GF-D8 (cell line): ENCODE measurements around the gene SMIM36.
"Not testable (repeated sequence)": the region's sequence is repeated elsewhere in the genome, so short reads cannot be mapped to it uniquely, and the experiment has no call there.

Experiments used
- DNase-seq: peaks from one replicate; lab custom pipeline; 2025; lab: John Stamatoyannopoulos, UW

Gene SMIM36

DNA sequence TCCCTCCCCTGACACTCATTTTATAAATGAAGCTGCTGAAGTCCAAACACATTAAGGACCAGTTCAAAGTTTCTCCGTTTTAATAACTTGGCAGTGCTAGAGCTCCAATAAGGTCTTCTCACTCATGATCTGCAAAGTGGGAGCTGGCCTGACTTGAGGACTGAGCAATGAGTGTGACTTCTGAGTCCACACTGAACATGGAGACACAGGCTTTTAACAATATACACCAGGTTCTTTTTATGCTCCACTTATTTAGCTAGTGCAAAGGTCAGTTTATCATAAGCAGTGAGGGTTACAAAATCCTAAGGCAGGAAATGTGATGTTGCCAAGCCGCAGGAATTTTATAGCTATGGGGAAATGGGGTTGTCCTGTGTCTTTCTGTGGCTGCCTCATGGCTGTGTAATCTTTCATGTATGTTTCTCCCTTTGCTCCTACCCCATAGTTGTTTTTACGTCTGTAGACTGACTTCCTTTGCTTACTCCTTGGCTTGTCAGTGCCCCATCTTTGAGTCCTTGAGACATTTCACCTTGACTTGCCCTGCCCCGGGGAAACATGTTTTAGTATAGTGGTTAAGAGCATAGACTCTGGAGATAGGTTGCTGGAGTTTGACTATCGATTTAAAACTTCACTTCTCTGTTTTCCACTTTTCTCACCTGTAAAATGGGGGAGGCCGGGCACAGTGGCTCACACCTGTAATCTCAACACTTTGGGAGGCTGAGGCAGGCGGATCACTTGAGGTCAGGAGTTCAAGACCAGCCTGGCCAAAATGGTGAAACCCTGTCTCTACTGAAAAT lies 77.4 kb downstream of the SMIM36 start:
- peak; percentile 74 for DNase-seq

DNA sequence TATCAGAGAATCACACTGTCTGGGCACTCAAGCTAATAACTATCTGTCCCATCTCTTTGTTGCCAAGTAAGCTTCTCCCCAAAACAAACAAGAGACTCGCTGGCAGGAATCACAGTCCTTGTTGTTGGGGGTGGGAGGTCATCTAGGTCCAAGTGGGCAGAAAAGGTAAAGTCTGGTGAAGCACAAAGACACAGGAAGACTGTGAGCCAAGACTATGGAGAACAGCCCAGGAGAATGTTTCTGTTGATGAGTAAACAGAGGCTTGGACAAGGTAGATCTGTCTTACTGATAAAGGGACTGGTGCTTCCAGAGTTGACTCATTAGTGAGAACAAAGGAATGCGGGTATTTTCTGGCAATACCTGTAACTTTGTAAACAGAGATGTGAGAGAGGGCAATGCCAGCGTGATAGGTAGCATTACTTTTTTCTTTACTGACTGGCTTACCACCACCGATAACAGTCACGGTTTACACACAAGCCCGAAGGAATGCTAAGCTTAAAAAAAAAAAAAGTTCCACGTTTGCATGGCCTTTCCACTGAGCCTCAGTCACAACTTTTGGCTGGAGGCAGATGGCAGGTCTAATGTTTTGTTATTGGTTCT lies 78.1 kb downstream of the SMIM36 start:
- DNase-seq = no peak

DNA sequence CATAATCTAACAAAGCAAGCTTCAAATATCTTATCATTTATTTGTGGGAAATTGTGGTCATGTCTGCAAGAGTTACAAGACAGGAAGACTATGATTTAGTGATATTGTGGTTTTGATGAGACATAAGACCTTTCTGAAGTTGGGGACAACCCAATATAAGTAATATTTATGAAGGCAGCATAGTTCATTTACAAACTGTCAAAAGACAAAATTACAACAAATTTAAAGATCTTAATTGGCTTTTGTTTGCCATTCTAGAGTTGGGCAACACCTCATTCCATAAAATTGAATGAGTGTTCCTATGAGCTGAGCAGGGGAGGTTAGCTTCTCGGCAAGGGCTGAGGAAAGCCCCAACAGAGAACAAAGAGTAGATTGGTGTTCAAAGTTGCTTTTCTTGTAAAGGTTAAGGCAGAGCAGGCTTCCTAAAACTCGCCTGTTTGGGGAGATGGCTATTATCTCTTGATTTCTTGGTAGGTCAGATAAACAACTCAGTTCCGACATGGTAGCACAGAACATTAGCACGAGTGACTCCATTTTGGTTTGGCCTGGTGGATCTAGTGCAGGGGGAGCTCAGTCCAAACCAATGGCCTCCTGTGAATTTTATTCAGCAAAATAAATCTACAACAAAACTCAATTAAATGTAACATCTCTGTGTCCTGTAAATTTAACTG lies 78.8 kb downstream of the SMIM36 start:
- DNase-seq = peak; percentile 1

DNA sequence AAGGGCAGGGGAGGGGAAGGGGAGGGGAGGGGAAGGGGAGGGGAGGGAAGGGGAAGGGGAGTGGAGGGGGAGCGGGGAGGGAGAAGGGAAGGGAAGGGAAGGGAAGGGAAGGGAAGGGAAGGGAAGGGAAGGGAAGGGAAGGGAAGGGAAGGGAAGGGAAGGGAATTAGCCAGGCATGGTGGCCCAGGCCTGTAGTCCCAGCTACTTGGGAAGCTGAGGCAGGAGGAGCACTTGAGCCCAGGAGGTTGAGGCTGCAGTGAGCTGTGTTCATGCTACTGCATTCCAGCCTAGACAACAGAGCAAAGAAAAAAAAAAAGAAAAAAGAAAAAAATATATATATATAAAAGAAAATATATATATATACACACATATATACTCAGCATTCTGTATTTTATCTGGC lies 79.3 kb downstream of the SMIM36 start:
- DNase-seq = not testable (repeated sequence)

DNA sequence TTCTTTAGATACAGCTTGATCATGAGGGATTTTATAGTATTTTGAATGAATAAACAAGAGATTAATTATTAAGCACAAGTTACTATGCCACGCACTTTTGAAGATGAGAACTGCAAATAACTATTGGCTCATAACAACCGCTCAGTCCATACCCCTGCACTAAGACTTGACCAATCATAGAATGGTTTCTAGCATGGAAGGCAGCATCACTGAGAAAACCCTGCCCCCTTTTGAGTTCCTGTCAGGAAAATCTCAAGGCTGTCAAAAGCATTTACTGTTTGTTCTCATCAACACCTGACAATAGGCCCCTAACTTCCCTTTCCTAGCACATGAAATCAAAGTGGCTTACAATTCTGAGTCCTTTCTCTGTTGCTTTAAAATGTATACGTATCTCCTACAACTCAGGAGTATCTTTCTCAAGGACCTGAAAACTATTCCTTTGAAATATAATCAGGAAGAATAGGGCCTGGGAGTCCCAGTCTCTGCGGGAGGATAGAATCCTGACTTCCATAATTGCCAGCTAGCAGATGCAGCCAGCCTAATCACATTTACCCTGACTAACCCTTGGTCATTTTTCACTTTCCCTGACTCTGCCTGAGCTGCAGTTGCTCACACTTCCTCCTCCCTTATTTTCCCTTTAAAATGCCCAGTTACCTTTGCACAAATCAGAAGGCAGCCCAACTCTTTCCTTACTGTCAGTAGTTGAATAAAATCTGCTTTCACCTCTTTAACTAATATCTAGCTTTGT lies 80.5 kb downstream of the SMIM36 start:
- no peak for DNase-seq

DNA sequence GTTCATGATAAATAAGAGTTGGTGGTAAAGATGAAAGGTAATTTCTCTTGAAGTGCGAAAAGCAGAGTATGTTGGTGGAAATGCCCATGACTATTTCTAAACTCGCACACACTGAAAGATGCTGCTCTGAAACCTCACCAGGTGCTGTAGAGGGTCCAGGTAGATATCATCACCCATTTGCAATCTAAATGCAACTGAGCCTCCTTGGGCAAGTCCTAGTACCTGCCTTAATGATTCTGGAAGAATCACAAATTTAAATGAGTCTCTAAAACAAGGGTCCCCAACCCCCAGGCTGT lies 83.7 kb downstream of the SMIM36 start:
- DNase-seq = no peak

DNA sequence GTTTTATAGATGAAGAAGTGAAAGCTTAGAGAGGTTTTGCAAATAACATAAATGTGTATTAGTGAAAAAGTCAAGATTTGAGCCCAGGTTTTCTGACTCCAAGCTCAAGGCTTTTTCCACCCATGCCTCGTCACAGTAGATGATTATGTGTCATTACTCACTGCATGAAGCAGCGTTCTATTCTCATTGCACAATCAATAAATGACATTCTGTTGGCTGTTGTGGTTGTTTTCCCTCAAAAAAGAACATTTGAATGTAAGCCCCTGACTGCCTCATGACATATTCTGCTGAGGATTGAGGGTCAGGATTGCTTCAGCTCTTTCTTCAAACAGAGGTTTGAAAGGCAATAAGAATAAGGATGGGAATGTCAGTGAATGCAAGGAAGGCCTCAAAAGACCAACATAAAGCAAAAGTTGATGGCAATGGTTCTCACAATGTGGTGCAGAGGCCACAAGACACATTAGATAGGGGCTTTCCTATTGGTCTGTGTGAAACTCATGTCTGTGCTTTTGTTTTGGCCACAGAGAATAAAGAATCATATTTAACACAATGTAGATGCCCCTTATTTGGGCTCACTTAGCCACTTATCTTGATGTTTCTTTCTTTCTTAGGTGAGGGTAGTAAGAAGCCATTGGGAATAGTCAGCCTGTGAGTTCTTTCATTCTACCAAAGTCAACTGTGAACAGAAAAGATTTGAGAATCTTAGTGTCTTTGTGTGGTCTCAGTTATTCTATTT lies 84.2 kb downstream of the SMIM36 start:
- DNase-seq = no peak

DNA sequence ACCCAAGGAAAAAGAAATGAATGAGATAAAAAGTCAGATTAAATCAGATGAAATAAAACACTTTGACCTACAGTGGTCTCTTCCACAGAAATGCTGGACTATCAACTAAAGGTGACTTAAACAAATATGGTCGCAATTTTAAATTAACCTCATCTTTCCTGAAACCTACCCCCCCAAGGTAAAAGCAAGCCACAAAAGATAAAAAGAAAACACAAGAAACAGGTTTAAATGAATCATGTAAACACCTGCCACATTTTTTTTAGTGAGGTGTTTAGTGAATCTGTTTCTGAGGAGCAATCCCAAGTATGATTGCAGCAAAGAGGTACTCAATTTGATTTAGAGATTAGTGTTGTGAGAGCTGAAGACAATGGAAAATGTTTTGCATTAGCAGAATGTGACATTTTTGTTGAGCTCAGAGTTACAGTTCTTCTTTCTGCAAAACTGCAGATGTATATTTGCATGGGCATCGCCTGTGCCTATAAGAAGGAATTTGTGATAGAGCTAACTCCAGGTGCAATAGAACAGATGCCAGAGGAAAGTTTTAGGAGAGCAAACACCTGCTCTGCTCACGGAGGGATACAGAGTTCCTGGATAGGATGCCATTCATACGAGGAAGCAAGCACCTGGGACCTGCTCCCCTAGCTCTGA lies 86.2 kb downstream of the SMIM36 start:
- no peak for DNase-seq

DNA sequence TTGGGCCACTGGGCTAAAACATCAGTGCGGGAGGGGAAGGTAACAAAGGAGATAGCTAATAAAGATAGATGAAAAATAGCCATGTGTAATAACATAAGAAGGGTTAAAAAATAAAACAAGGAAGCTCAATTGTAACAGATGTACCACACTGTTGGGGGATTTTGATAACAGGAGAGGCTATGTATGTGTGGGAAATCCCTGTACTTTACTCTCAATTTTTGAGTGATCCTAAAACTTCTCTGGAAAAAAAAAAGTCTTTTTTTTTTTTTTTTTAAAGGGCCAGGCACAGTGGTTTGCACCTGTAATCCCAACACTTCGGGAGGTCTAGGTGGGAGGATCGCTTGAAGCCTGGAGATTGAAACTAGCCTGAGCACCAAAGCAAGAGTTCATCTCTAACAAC lies 87.7 kb downstream of the SMIM36 start:
- DNase-seq = no peak

DNA sequence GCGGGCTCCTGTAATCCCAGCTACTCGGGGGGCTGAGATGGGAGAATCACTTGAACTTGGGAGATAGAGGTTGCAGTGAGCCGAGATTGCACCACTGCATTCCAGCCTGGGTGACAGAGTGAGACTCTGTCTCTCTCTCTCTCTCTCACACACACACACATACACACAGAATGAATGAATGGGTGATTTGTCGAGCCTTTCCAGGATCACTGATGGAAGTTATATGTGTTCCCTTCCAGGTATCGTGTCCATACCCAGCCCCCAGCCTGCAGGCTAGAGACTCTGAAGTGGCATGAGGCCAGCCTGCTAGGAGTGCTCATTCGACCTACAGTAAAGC lies 88.5 kb downstream of the SMIM36 start:
- not testable (repeated sequence) for DNase-seq

DNA sequence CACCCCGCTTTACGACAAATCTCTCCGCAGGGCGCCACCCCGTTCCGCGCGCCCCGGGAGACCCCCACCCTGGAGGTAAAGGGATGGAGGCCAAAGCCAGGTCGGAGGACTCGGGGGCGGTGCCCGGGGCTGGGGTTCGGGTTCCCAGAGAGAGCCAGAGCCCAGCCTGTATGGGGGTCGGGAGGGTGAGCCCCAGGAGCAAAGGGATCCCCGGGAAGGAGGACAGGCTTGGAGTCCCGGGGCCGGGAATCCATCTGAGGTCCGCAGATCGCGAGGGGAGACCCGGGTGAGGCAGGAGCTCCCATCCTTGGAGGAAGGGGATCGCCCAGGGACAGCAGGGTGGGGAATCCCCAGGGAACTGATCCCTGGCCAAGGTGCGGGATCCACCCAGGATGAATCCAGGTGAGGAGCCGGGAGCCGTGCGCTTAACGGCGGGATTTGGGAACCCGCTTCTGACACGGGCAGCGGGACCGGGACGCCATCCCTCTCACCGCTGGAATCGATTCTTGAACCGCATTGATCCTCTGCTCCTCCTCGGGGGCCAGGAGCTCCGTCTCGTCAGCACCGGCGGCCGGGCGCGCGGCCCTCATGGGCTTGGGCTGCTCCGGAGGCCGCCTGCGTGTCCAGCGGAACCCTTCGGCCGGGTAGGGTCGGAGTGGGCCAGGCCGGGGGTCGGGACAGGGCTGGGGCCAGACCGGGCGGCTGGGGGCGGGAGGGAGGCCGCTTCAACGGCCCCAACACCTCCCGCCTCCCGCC lies 89.9 kb downstream of the SMIM36 start, which contains the start of gene MMD:
MMD (minus strand) TSS at position 657 of the 756 bp plus-strand sequence; CDS start at position 517, 140 bp downstream.
- DNase-seq = no peak

DNA sequence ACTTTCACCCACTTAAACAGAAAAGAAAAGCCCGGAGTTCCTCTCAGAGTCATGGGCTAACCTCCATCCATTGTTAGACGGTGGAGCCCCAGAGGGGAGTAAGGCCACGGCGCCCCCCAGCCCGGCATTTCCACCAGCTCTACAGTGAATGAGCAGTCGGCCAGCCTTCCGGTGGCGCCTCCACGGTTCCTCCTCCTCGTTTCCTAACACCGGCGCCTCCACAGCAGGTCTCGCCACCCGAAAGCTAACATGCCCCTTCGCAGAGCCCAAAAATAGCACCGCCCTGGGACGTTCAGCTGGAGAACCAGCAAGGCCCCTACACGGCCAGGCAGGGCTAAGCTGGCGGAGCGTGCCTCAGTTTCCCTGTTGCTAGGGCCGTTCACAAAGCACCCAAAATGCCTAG lies 90.5 kb downstream of the SMIM36 start:
- DNase-seq = no peak

DNA sequence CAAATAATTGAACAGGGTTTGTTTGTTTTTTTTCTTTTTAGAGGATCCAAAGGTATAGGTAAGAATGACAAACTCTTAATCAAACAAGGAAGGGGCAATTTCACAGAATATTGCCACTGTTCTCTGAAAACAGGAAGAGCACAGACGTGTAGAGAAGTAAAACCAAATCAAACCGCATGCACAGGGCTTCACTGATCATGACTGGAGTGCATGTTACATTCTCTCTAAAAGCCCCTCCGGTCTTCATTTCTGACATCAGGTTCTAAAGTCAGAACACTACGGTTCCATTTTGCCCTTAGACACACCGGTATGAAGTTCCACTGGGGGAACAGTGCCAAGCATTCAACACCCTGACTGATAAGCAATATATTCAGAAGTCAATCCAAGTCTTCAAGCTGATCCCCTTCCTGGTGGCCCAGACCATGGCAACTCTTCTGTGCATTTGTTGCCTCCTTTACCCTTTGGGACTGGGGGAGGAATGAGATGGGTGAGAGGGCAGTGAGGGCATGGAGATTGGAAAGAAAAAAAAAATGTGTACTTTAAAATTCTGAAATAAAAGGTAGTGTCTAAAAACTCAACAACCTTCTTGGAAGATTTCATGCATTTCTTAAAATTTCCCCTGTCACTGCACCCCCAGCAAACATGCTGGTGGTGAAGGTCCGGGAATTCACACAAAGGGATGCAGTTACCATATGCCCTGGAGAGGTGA lies 91.0 kb downstream of the SMIM36 start:
- DNase-seq = peak; percentile 54

DNA sequence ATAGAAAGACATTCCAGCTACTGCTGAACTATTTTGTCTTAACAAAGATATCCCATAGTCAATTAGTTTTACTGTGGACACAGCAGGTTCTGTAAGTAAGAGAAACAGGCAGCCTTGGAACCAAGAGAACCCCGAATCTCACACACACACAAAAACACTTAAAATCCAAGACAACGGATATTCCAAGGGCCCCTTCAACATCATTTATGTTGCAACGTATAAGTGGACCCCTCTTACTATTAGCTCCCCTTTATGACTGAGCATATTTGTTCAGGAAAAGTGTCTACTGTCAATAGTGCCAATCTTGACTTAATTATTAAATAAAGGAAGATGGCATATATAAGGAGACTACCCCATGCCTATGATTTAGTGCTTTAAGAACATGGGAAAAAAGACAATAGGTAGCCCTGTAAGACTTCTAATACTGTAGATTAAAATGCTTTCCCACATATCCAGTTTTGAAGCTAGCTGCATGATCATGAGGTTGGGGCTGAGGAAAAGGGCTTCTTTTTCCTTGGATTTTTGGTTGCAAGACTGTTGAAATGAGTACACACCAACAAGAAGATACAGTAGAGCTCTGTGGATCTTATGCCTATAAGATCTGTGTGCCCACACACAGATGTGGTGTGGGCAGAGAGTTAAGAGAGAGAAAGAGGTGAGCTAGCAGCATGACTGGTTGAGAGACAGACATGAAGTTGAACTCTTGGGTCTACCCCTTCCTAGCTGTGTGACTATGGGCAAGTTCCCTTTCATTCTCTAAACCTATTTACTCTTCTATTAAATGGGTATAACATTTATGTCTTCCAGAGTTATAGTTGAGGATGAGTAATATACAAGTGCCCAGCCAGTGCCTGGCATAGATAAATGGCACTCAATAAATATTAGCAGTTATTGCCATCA lies 92.6 kb downstream of the SMIM36 start:
- no peak for DNase-seq

DNA sequence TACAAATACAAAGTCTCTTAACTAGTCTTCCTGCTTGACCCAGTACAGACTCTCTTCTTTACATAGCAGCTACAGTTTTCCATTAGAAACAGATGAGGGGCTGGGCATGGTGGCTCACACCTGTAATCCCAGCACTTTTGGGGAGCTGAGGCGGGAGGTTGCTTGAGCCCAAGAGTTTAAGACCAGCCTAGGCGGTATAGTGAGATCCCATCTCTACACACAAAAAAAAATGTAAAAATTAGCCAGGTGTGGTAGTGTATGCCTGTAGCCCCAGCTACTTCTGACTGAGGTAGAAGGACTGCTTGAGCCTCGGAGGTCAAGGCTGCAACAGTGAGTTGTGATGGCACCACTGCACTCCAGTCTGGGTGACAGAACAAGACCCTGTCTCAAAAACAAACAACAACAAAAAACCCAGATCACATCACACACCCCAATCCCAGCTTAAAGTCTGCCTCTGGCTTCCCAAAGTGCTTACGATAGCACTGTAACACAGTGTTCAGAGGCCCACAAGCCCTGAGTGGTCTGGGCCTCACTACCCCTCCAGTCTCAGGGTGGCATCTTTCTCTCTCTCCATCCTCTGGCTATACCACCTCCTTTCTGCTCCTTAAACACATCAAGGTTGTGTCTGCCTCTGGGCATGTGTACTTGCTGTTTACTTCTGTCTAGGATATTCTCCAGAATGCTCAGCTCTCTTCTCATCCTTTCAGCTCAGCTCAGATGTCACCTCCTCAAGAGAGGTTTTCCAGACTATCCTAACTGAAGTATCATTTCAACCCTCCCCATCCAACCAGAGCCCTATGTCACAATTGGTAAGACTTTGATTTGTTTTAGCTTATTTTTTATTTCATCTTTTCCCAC lies 93.6 kb downstream of the SMIM36 start:
- no peak for DNase-seq

DNA sequence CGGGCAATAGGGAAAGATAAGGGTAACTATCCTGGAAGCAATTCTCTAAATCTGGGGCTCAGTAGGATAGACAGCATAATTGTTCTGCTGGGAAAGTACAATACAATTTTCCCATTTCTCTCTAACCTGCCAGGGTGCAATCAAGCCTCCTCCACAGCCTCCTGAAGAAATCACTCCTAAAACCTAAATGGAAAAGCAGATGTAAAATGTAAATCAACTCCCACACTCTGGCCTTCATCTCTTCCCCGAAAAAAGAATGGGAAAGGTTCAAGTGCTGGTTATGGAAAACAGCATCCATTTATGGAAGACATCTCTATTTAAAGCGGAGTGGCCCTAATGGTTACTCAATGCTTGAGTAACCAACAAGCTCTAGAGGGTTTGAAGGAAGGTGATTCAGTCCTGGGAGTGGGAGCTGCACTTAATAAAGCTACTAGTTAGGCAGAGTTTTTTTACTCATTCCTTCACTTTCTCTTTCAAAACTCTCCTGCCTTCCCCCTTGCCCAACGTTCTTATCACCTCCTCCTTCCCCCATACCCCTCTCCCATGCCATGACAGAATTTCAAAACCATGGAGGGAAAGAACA lies 94.7 kb downstream of the SMIM36 start:
- DNase-seq = no peak

DNA sequence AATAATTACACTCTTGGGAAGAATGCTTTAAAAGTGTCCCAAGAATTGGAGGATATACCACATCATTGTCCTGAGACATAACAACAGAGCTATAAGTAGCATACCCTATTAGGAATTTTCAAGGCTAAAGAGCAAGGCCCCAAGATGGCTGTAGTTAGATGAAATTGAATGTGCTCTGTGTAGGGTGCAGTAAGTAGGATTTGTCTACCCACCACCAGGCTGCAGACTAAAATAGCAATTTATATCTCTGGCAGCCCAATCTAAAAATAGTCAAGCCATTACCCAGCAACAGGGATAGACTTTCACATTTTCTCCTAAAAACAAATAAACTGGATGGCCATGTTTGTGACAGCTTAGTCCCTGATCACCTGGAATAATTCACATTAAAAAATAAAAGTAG lies 95.3 kb downstream of the SMIM36 start:
- DNase-seq = no peak

DNA sequence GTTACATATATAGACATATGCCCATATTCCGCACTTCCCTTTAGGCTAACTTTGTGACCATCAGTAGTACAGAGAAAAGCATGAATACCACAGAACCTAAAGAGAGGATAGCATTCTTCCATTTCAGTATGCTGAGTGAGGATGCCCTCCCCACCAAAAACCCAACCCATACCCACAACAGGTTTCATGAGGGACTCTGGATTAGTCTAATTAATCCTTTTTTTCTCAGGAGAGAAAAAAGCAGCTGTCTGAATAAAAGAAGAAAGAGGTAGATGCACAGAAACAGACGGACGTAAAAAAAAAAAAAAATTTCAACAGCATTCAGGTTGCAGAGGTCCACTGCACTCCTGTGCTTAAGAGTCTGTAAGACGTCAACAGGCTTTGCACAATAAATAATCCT lies 96.3 kb downstream of the SMIM36 start:
- no peak for DNase-seq
